Astrocyte (in vitro differentiated cells and primary cell): ENCODE measurements around the gene OTOF. TPM values are rescaled to one million over a fixed set of nuclear protein-coding genes. Genes with fewer than 3 reads are reported as not detected.
A peak's percentile ranks its signal among the peaks of the same experiment; 100 is the strongest.

ENCODE experiments used
- DNase-seq: peaks from one replicate; pipeline ENCODE4 v3.0.0-alpha.2; 2010; ENCODE audit warnings: low read depth
- FAIRE-seq: peaks from 2 replicates; lab custom pipeline; 2011; peaks lifted over from hg19 to GRCh38; lab: Jason Lieb, UNC
- H2AFZ ChIP-seq: 2 replicates; pipeline ENCODE4 v1.6.0; 2012; ENCODE audit warnings: low read depth, low read length, inconsistent platforms
- H3K27ac ChIP-seq: 2 replicates; pipeline ENCODE4 v1.5.1; 2011; ENCODE audit warnings: low read depth, low read length, inconsistent platforms
- H3K27me3 ChIP-seq: 2 replicates; pipeline ENCODE4 v1.6.0; 2011; ENCODE audit warnings: low read length, inconsistent platforms; ENCODE audit not compliant: insufficient read depth
- H3K36me3 ChIP-seq: 2 replicates; pipeline ENCODE4 v1.5.1; 2011; ENCODE audit warnings: low read length, inconsistent platforms; ENCODE audit not compliant: insufficient read depth
- H3K4me1 ChIP-seq: 2 replicates; pipeline ENCODE4 v1.5.1; 2011; ENCODE audit warnings: low read length, inconsistent platforms; ENCODE audit not compliant: insufficient read depth
- H3K4me2 ChIP-seq: 2 replicates; pipeline ENCODE4 v1.6.0; 2012; ENCODE audit warnings: low read length, inconsistent platforms
- H3K4me3 ChIP-seq: 2 replicates; pipeline ENCODE4 v1.5.1; 2011; ENCODE audit warnings: low read depth, mild to moderate bottlenecking, low read length, inconsistent platforms; ENCODE audit not compliant: insufficient read depth
- H3K79me2 ChIP-seq: 2 replicates; pipeline ENCODE4 v1.6.0; 2012; ENCODE audit warnings: mild to moderate bottlenecking, low read length, inconsistent platforms; ENCODE audit not compliant: insufficient read depth
- H3K9ac ChIP-seq: 2 replicates; pipeline ENCODE4 v1.6.0; 2012; ENCODE audit warnings: mild to moderate bottlenecking, low read length, inconsistent platforms
- H3K9me3 ChIP-seq: 2 replicates; pipeline ENCODE4 v1.5.1; 2012; ENCODE audit warnings: low read depth, mild to moderate bottlenecking, low read length, inconsistent platforms; ENCODE audit not compliant: insufficient read depth
- H4K20me1 ChIP-seq: 2 replicates; pipeline ENCODE4 v1.6.0; 2012; ENCODE audit warnings: low read length, inconsistent platforms; ENCODE audit not compliant: insufficient read depth
- H3K27ac Mint-ChIP-seq: one replicate; pipeline ENCODE4 v1.8.0; 2021; ENCODE audit warnings: mild to moderate bottlenecking, mixed read lengths; ENCODE audit not compliant: unreplicated experiment
- H3K27me3 Mint-ChIP-seq: one replicate; pipeline ENCODE4 v1.8.0; 2021; ENCODE audit warnings: low read depth, mixed read lengths; ENCODE audit not compliant: unreplicated experiment
- H3K36me3 Mint-ChIP-seq: one replicate; pipeline ENCODE4 v1.8.0; 2021; ENCODE audit warnings: low read depth, mixed read lengths; ENCODE audit not compliant: unreplicated experiment
- H3K4me1 Mint-ChIP-seq: one replicate; pipeline ENCODE4 v1.8.0; 2021; ENCODE audit warnings: low read depth, mixed read lengths; ENCODE audit not compliant: unreplicated experiment
- H3K4me3 Mint-ChIP-seq: one replicate; pipeline ENCODE4 v1.8.0; 2021; ENCODE audit warnings: mild to moderate bottlenecking, moderate library complexity, mixed read lengths; ENCODE audit not compliant: unreplicated experiment
- H3K9me3 Mint-ChIP-seq: one replicate; pipeline ENCODE4 v1.8.0; 2021; ENCODE audit warnings: mild to moderate bottlenecking, mixed read lengths; ENCODE audit not compliant: unreplicated experiment
- CTCF ChIP-seq: IDR thresholded peaks from 2 replicates; pipeline ENCODE4 v1.5.1; 2011; ENCODE audit warnings: low read depth, mild to moderate bottlenecking, inconsistent platforms, low read length, moderate library complexity; ENCODE audit not compliant: insufficient read depth
- EZH2 ChIP-seq: IDR thresholded peaks from 2 replicates; pipeline ENCODE4 v1.6.1; 2012; ENCODE audit warnings: mild to moderate bottlenecking, low read length, inconsistent platforms; ENCODE audit not compliant: insufficient read depth
- total RNA-seq: library from RNA; stranded (reverse); gene quantifications from 2 replicates; pipeline ENCODE4 v1.2.1, GENCODE V29; 2021

The OTOF gene
- total RNA-seq, 1 donor from 2014 or later, result not detected

DNA sequence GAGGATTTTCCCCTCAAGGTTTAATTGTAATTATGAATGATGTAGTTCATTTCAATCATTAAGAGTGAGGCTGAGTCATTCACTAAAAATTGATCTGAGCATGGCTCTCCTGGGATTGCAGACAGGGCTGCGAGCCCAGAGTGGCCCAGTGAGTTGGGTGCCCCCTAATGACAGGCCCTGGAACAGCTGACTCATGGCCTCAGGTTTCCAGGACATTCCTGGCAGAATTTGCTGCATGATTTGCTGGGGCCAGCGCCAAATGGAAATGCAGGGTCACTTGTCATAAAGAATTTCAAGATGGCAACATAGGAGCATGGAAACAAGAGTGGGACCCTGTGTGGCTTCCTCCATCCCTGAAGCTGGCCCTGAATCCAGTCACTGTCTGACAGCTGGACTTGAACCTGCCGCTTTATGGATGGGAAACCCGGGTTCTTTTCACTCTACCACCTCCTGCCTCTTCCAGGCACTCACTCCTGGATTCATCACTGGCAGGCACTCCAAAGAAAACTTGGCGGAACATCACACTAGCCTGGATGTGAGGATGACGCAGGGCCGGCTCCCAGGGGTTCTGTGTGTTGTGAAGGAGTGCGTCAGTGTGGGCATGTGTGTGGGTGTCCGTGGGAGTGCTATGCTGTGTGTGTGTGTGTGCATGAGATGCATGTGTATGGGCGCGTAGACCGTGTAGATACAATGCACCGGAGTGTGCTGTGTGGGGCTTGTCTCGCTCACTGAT is 15.2 kb downstream of the OTOF start:
- Histone ChIP-seq H2AFZ (no peak overlapping the region), H4K20me1 (no peaks in the 10 kb centered on the region), H3K4me3 (no peak overlapping the region), H3K27me3 (no peaks in the 10 kb centered on the region), H3K4me1 (peaks cover 4% of the 10 kb centered on the region), H3K9ac (no peak overlapping the region), H3K4me2 (no peak overlapping the region), H3K79me2 (no peaks in the 10 kb centered on the region), H3K27ac (no peak overlapping the region), H3K9me3 (no peaks in the 10 kb centered on the region), H3K36me3 (no peaks in the 10 kb centered on the region)
- DNase-seq (peak; percentile 65), FAIRE-seq (no peak)
- peaks cover 11% of the 10 kb centered on the region for H3K4me1 Mint-ChIP-seq
- H3K27ac Mint-ChIP-seq, result peak overlapping the region; percentile 47
- H3K4me3 Mint-ChIP-seq, result no peak overlapping the region
- peaks cover 16% of the 10 kb centered on the region for H3K27me3 Mint-ChIP-seq
- no peaks in the 10 kb centered on the region for H3K36me3 Mint-ChIP-seq
- TF ChIP-seq EZH2 (no peak), CTCF (peak; percentile 71)
- no peaks in the 10 kb centered on the region for H3K9me3 Mint-ChIP-seq

- no peaks in the 10 kb centered on the region for H3K36me3 Mint-ChIP-seq
- peaks cover 4% of the 10 kb centered on the region for H3K4me1 ChIP-seq
- H4K20me1 ChIP-seq, result no peaks in the 10 kb centered on the region
- H2AFZ ChIP-seq, result no peak overlapping the region
- H3K4me1 Mint-ChIP-seq, result peaks cover 11% of the 10 kb centered on the region
- no peaks in the 10 kb centered on the region for H3K79me2 ChIP-seq
- H3K27me3 ChIP-seq, result no peaks in the 10 kb centered on the region
- no peak overlapping the region for H3K27ac Mint-ChIP-seq
- H3K9me3 ChIP-seq, result no peaks in the 10 kb centered on the region
- H3K36me3 ChIP-seq, result no peaks in the 10 kb centered on the region
- H3K4me3 Mint-ChIP-seq, result no peak overlapping the region
- H3K27me3 Mint-ChIP-seq, result peaks cover 16% of the 10 kb centered on the region
- H3K4me3 ChIP-seq, result no peak overlapping the region
- TF ChIP-seq CTCF (no peak), EZH2 (no peak)
- no peak overlapping the region for H3K27ac ChIP-seq
- H3K4me2 ChIP-seq, result no peak overlapping the region
- FAIRE-seq (no peak), DNase-seq (no peak)
- H3K9ac ChIP-seq, result no peak overlapping the region
- H3K9me3 Mint-ChIP-seq, result no peaks in the 10 kb centered on the region
Observed at GRCh38 chr2:26462100-26462499, 15.8 kb downstream of the OTOF start.

DNA sequence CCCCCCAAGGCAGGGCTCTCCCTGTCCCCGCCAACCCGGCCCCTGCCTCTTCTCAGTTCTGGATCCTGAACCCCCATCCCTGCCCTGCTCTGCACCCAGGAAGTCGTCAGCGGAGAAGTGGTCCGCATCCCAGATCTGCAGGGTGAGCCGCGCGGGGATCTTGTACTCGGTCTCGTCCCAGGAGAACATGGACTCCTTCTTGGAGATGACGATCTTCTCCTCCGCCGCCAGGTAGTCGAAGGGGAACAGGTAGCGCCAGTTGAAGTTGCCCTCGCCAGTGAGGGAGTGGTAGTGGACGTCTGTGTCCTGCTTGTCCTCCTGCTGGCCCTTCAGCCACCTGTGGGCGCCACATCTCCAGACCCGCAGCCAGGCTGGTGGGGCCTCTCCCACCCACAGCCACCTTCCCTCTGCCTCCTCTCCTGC is 16.3 kb downstream of the OTOF start:
- H3K36me3 Mint-ChIP-seq, result no peaks in the 10 kb centered on the region
- peaks cover 14% of the 10 kb centered on the region for H3K4me1 Mint-ChIP-seq
- Histone ChIP-seq H3K9me3 (no peaks in the 10 kb centered on the region), H3K4me2 (no peak overlapping the region), H3K36me3 (no peaks in the 10 kb centered on the region), H3K27me3 (no peaks in the 10 kb centered on the region), H4K20me1 (no peaks in the 10 kb centered on the region), H3K4me3 (no peak overlapping the region), H2AFZ (no peak overlapping the region), H3K27ac (no peak overlapping the region), H3K4me1 (peaks cover 4% of the 10 kb centered on the region), H3K9ac (no peak overlapping the region), H3K79me2 (no peaks in the 10 kb centered on the region)
- no peaks in the 10 kb centered on the region for H3K9me3 Mint-ChIP-seq
- FAIRE-seq, result no peak
- no peak overlapping the region for H3K27ac Mint-ChIP-seq
- no peak for DNase-seq
- H3K27me3 Mint-ChIP-seq, result peaks cover 16% of the 10 kb centered on the region
- TF ChIP-seq CTCF, result no peak
- no peak for TF ChIP-seq EZH2
- H3K4me3 Mint-ChIP-seq, result no peak overlapping the region
